Brain microvascular endothelial cell (primary cell): Measurements from ENCODE around the gene ANTXR1.

ENCODE experiments used
- DNase-seq: peaks from one replicate; pipeline ENCODE4 v3.0.0-alpha.2; 2020
- H3K27ac ChIP-seq: fragments of 250-450 bp; sonication (Bioruptor Pico); 2 replicates; pipeline ENCODE4 v1.5.1; 2020; ENCODE audit warnings: mild to moderate bottlenecking, moderate library complexity
- H3K27me3 ChIP-seq: fragments of 250-450 bp; sonication (Bioruptor Pico); replicated peaks from 2 replicates; pipeline ENCODE4 v1.5.1; 2020; ENCODE audit warnings: mild to moderate bottlenecking
- H3K36me3 ChIP-seq: fragments of 250-450 bp; sonication (Bioruptor Pico); replicated peaks from 2 replicates; pipeline ENCODE4 v1.5.1; 2020; ENCODE audit warnings: mild to moderate bottlenecking
- H3K4me3 ChIP-seq: 2 replicates; pipeline ENCODE4 v1.5.1; 2011; ENCODE audit warnings: low read depth, mild to moderate bottlenecking, control low read depth, low read length, moderate library complexity
- in situ Hi-C: cut with HindIII; loops from 2 replicates; pipeline ENCODE4 v1.10.0; 2017; ENCODE audit warnings: low sequenced_read_pairs, low pct_ligation_motif_present
- TF ChIP-seq, protein P1 (sequence below): IDR thresholded peaks from 2 replicates; pipeline ENCODE4 v1.5.1; 2011; ENCODE audit warnings: low read depth, mild to moderate bottlenecking, moderate library complexity, low read length, control low read depth, inconsistent platforms; ENCODE audit errors: missing control alignments

The ANTXR1 gene

GRCh38 chr2:69213782-69214181 lies 200.8 kb downstream of the ANTXR1 start:
- in situ Hi-C loops: no loop called here
- H3K4me3 ChIP-seq: no peak overlapping the region
- H3K36me3 ChIP-seq: no peaks in the 10 kb centered on the region
- TF ChIP-seq, protein P1, sequence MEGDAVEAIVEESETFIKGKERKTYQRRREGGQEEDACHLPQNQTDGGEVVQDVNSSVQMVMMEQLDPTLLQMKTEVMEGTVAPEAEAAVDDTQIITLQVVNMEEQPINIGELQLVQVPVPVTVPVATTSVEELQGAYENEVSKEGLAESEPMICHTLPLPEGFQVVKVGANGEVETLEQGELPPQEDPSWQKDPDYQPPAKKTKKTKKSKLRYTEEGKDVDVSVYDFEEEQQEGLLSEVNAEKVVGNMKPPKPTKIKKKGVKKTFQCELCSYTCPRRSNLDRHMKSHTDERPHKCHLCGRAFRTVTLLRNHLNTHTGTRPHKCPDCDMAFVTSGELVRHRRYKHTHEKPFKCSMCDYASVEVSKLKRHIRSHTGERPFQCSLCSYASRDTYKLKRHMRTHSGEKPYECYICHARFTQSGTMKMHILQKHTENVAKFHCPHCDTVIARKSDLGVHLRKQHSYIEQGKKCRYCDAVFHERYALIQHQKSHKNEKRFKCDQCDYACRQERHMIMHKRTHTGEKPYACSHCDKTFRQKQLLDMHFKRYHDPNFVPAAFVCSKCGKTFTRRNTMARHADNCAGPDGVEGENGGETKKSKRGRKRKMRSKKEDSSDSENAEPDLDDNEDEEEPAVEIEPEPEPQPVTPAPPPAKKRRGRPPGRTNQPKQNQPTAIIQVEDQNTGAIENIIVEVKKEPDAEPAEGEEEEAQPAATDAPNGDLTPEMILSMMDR: no peak
- H3K27me3 ChIP-seq: no peaks in the 10 kb centered on the region
- no peak for DNase-seq
- no peak overlapping the region for H3K27ac ChIP-seq

- Histone ChIP-seq H3K27me3 (no peaks in the 10 kb centered on the region), H3K4me3 (no peak overlapping the region), H3K36me3 (no peaks in the 10 kb centered on the region), H3K27ac (no peak overlapping the region)
- DNase-seq: peak; percentile 48
- TF ChIP-seq, protein P1: no peak
- in situ Hi-C loops: no loop called here
Measured at GRCh38 chr2:69214898-69215297, 201.9 kb downstream of the ANTXR1 start.

- H3K36me3 ChIP-seq: no peaks in the 10 kb centered on the region
- TF ChIP-seq, protein P1: no peak
Measured at GRCh38 chr2:69216535-69217332, 203.8 kb downstream of the ANTXR1 start.

DNA sequence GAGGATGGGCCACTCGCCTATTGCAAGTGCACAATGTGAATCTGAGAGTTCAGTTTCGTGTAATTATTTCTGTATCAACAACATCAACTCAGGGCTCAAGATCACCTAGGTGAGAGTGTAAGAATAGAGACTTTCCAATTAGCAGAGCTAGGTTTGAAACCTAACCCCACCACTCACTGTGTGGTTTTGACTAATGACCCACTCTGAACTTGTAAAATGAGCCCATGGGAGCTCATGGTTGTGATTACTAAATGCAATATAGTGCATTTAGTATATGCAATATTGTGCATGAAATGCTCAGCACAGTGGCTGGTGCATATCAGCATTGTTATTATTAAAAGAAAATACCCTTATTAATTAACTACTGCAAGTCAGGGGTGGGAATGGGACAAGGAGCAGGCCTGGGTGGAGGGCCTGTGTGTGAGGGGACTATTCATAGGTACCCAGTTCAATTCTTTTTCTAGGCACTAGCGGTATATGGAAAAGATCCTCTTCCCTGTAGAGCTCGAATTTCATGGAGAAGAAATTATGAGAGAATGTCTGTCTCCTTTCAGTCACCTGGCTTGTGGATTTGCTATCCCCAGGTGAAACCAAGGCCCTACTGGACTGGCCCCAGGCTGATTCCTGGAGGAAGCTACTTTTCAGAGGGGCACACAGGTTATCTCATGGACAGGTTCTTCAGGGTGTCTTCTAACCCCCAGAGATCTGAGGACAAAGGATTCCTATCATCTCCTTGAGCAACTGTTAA lies 204.5 kb downstream of the ANTXR1 start:
- H3K27me3 ChIP-seq: no peaks in the 10 kb centered on the region
- no peaks in the 10 kb centered on the region for H3K36me3 ChIP-seq
- H3K27ac ChIP-seq: no peak overlapping the region
- in situ Hi-C loops: no loop called here
- TF ChIP-seq, protein P1: no peak
- H3K4me3 ChIP-seq: no peak overlapping the region
- no peak for DNase-seq

More at GRCh38 chr2:69216535-69217332, 203.8 kb downstream of the ANTXR1 start:
- no peak overlapping the region for H3K4me3 ChIP-seq
- H3K27me3 ChIP-seq: no peaks in the 10 kb centered on the region
- DNase-seq: peak; percentile 34
- in situ Hi-C loops: no loop called here
- no peak overlapping the region for H3K27ac ChIP-seq

- TF ChIP-seq, protein P1: no peak
- in situ Hi-C loops: no loop called here
- no peak for DNase-seq
- H3K36me3 ChIP-seq: no peaks in the 10 kb centered on the region
- H3K27ac ChIP-seq: peak overlapping the region; percentile 66
- H3K4me3 ChIP-seq: no peak overlapping the region
- no peaks in the 10 kb centered on the region for H3K27me3 ChIP-seq
Measured at GRCh38 chr2:69221512-69221911, 208.5 kb downstream of the ANTXR1 start.
